HAP-1 (cell line): ENCODE data around the gene CD320.
"Not testable (repeated sequence)": the region's sequence is repeated elsewhere in the genome, so short reads cannot be mapped to it uniquely, and the experiment has no call there.

ENCODE experiments used
- DNase-seq, 2 experiments: peaks; one replicate each; pipeline ENCODE4 v3.0.0-alpha.2; 2016 to 2020; ENCODE audit warnings: low spot score in 2 of 2
- H3K27me3 ChIP-seq: fragments of 250-450 bp; sonication (Bioruptor Pico); 2 replicates; pipeline ENCODE4 v1.5.1; 2020; ENCODE audit warnings: low read depth, mild to moderate bottlenecking, moderate library complexity
- H3K36me3 ChIP-seq: fragments of 250-450 bp; sonication (Bioruptor Pico); replicated peaks from 2 replicates; pipeline ENCODE4 v1.5.1; 2020; ENCODE audit warnings: mild to moderate bottlenecking
- H3K4me1 ChIP-seq: fragments of 250-450 bp; sonication (Bioruptor Pico); 2 replicates; pipeline ENCODE4 v1.5.1; 2020; ENCODE audit warnings: mild to moderate bottlenecking
- H3K4me3 ChIP-seq: fragments of 250-450 bp; sonication (Bioruptor Pico); 2 replicates; pipeline ENCODE4 v1.5.1; 2020; ENCODE audit warnings: mild to moderate bottlenecking, moderate library complexity
- H3K9me3 ChIP-seq: fragments of 250-450 bp; sonication (Bioruptor Pico); 2 replicates; pipeline ENCODE4 v1.5.1; 2020; ENCODE audit warnings: mild to moderate bottlenecking, moderate library complexity
- in situ Hi-C: fragments of 300-500 bp; cut with MboI; formaldehyde crosslinking; loops from 3 replicates; pipeline ENCODE4 v1.14.3; 2020; ENCODE audit warnings: low sequenced_read_pairs, inconsistent platforms, mixed read lengths

Gene CD320

GRCh38 chr19:8307965-8308866 is at the start of gene CD320:
Gene CD320, minus strand, starts transcription at chr19:8308358. Its CDS starts 68 bp downstream, at chr19:8308290.
- no peaks in the 10 kb centered on the region; the same call in 1 of the 2 replicates for H3K4me1 ChIP-seq
- no peaks in the 10 kb centered on the region for H3K9me3 ChIP-seq
- no peaks in the 10 kb centered on the region for H3K27me3 ChIP-seq
- in situ Hi-C loops, result no loop called here
- peaks cover 47% of the 10 kb centered on the region for H3K36me3 ChIP-seq
- DNase-seq, result peak in 1 of 2 experiments; percentile 6
- H3K4me3 ChIP-seq, result no peak within 1 kb of the TSS

DNA sequence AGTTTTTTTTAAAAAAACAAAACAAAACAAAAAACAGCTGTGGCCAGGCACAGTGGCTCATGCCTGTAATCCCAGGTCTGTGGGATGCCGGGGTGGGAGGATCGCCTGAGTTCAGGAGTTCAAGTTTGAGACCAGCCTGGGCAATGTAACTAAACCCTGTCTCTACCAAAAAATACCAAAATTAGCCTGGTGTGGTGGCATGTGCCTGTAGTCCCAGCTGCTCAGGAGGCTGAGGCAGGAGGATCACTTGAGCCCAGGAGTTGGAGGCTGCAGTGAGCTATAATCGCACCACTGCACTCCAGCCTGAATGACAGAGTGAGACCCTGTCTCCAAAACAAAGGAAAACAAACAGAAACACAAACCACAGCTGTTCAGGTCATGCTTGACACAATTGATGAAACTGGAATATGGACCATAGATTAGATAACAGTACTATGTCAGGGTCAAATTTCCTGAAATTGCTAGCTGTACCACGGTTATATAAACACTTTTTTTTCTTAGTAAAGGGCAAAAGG is 48.9 kb upstream of the CD320 start:
- no peaks in the 10 kb centered on the region for H3K27me3 ChIP-seq
- H3K36me3 ChIP-seq, result no peaks in the 10 kb centered on the region
- no peaks in the 10 kb centered on the region for H3K9me3 ChIP-seq
- H3K4me1 ChIP-seq, result peaks cover 10% of the 10 kb centered on the region
- no peak for DNase-seq
- no peak overlapping the region for H3K4me3 ChIP-seq
- in situ Hi-C loops, result no loop called here

DNA sequence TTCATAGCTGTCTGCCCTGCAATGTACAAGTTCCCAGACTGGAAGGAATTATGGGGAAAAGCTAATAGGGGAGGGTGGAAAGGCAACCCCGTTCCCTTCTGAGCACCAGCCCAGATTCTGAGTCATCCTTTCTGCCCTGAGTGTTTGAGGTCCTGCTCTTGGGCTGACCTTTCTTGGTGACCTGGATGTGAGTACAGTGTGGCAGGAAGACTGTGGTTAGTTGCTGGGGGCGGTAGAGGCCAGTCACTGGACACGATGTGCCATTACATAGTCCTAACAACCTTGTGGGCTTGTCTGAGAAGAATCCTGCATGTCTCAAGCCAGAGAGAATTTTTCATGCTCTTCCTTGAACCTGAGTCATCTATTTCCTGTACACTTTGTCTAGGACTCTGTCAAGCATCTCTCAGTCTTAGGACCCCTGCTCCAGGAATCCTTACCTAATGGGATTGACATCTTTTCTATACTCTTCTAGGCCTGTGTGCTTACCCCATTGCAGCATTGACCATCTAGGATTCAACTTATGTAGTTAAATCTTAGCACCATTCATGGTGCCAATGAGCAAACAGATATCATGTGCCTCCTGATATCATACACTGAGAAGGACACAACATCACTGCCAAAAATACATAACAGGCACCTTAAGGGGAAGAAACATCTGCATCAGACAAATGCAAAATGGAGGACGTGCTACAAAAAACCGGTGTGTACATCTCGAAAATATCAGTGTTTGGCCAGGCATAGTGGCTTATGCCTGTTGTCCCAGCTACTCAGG is 47.7 kb upstream of the CD320 start:
- no peak overlapping the region for H3K4me3 ChIP-seq
- peaks cover 10% of the 10 kb centered on the region for H3K4me1 ChIP-seq
- H3K36me3 ChIP-seq, result no peaks in the 10 kb centered on the region
- in situ Hi-C loops, result no loop called here
- no peaks in the 10 kb centered on the region for H3K27me3 ChIP-seq
- no peaks in the 10 kb centered on the region for H3K9me3 ChIP-seq
- DNase-seq, result no peak

DNA sequence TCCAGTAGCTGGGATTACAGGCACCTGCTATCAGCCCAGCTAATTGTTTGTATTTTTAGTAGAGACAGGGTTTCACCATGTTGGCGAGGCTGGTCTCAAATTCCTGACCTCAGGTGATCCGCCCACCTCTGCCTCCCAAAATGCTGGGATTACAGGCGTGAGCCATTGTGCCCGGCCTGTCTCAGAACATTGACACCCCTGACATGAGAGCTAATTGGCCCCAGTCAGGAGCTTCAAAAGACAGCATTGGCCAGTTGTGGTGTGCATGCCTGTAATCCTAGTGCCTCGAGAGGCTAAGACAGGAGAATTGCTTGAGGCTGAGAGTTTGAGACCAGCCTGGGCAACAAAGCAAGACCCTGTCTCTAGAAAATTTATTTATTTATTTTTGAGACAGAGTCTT is 44.7 kb upstream of the CD320 start:
- H3K27me3 ChIP-seq, in situ Hi-C loops, H3K9me3 ChIP-seq, H3K4me3 ChIP-seq, H3K36me3 ChIP-seq: not testable (repeated sequence)
- H3K4me1 ChIP-seq, result peaks cover 13% of the 10 kb centered on the region
- peak in 1 of 2 experiments; percentile 39 for DNase-seq

- Histone ChIP-seq H3K27me3 (no peaks in the 10 kb centered on the region), H3K36me3 (no peaks in the 10 kb centered on the region), H3K9me3 (no peaks in the 10 kb centered on the region), H3K4me1 (peaks cover 15% of the 10 kb centered on the region), H3K4me3 (no peak overlapping the region; the same call in 1 of the 2 replicates)
- DNase-seq, result peak; percentile 22 to 46
- in situ Hi-C loops, result no loop called here
These were observed 44.1 kb upstream of the CD320 start for GRCh38 chr19:8352134-8352827.

GRCh38 chr19:8349629-8350372 is 41.6 kb upstream of the CD320 start:
- H3K4me3 ChIP-seq, H3K36me3 ChIP-seq, DNase-seq, in situ Hi-C loops, H3K27me3 ChIP-seq, H3K9me3 ChIP-seq: not testable (repeated sequence)
- peaks cover 15% of the 10 kb centered on the region for H3K4me1 ChIP-seq

GRCh38 chr19:8343483-8343844 is 35.3 kb upstream of the CD320 start:
- in situ Hi-C loops, result no loop called here
- DNase-seq, result no peak
- Histone ChIP-seq H3K36me3 (no peaks in the 10 kb centered on the region), H3K4me3 (peak overlapping the region; percentile 58), H3K9me3 (no peaks in the 10 kb centered on the region), H3K4me1 (peaks cover 7% of the 10 kb centered on the region), H3K27me3 (no peaks in the 10 kb centered on the region)

DNA sequence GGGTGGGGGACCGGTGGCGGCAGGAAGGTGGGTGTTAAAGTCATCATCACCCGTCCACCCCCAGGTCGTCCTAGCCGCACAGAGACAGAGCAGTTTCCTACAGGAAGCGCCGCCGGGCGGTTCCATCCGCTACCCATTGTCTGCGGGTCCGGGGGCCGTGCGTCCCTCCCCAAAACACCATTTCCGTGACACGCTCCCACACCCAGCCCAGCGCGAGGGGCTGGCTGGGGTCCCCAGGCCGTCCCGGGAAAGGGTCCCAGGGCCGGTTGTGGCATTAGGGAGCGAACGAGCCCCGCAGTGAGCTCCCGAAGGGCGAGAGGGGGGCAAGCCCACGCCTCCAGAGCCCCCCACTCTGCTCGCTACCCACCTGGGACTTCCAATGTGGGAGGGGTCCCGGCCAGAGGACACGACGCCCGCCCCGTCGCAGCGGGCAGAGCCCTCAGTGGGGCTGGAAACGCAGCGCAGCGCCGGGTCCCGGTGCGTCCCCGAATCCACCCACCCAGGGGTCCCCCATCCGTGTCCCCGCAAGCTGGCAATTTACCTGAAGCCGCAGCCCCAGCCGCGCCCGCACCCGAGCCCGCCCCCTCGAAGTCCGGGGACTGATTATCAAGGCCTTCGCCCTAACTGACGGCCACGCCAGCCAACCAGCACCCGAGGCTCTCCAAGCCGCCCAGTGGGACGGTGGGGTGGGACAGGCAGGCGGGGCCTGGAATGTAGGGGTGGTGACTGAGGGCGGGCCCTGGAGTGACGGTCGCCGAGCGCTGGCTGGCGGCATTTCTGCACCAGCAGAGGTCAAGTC is 34.7 kb upstream of the CD320 start, which contains the start of gene KANK3:
KANK3 (minus strand) TSS at position 579 of the 799 bp plus-strand sequence. CDS start 5,434 bp downstream, outside the sequence.
- peaks cover 5% of the 10 kb centered on the region for H3K4me1 ChIP-seq
- in situ Hi-C loops, result no loop called here

DNA sequence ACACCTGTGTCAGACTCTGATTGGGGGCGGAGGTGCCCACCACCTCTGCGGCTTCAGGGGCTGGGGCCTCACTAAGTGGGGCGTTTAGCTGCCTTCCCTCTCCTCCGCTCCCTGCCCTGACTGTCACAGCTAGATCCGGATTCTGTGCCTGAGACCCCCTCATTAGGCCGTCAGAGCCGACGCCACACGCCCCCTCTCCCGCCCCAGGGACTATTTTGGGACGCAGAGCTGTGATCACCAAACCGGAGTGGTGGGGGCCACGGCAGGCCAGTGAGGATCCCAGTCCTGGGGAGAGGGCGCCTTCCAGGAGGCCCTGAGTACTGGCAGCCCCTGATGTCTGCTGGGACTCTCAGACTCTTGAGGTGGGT is 34.1 kb upstream of the CD320 start:
- Histone ChIP-seq H3K4me1 (peaks cover 2% of the 10 kb centered on the region), H3K36me3 (no peaks in the 10 kb centered on the region), H3K27me3 (no peaks in the 10 kb centered on the region), H3K9me3 (no peaks in the 10 kb centered on the region), H3K4me3 (no peak overlapping the region; the same call in 1 of the 2 replicates)
- in situ Hi-C loops, result no loop called here
- no peak for DNase-seq

More for the DNA sequence above, 34.7 kb upstream of the CD320 start, which contains the start of gene KANK3:
- peak within 1 kb of the TSS; percentile 58 for H3K4me3 ChIP-seq
- peak; percentile 93 to 99 for DNase-seq
- no peaks in the 10 kb centered on the region for H3K27me3 ChIP-seq
- no peaks in the 10 kb centered on the region for H3K36me3 ChIP-seq
- H3K9me3 ChIP-seq, result no peaks in the 10 kb centered on the region

GRCh38 chr19:8341504-8341903 is 33.3 kb upstream of the CD320 start:
- H3K36me3 ChIP-seq, H3K27me3 ChIP-seq, DNase-seq, in situ Hi-C loops, H3K9me3 ChIP-seq, H3K4me3 ChIP-seq, H3K4me1 ChIP-seq: not testable (repeated sequence)

DNA sequence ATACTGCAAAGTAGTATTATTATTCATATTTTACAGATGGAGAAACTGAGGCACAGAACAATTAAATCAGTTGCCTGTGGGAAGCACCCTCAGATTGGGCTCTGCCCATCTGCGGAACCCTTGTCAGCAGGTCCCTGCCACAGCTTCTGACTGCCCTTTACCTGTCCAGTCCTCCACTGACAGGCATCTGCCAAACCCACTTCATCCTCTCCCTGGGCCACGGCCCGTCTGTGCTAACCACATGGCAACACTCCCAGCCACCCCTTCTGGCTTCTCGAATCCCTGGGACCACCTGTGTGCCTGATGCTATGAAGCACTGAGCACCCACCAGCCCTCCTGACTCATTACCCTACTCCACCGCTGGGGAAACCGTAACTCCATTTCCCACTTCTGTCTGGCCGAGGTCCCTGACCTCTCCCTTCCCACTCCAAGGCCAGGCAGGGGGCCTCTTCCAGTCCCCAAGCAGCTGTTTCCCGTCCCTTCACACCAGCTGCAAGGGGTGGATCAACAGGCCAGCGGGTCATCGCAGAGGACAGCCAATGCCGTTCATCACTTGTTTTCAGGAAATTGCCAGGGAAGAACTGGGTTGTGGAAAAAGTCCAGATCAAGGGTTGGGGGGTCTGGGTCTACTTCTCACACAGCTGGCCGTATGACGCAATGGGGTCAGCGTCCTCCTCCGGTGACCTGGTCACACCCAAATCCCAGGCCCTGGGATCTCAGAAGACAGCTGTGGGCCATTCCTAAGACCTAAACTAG is 32.4 kb upstream of the CD320 start:
- no peaks in the 10 kb centered on the region for H3K27me3 ChIP-seq
- no peak for DNase-seq
- H3K4me1 ChIP-seq, result peaks cover 2% of the 10 kb centered on the region
- H3K9me3 ChIP-seq, result no peaks in the 10 kb centered on the region
- in situ Hi-C loops, result no loop called here
- no peaks in the 10 kb centered on the region for H3K36me3 ChIP-seq
- H3K4me3 ChIP-seq, result no peak overlapping the region

GRCh38 chr19:8338835-8339234 is 30.7 kb upstream of the CD320 start:
- DNase-seq, result no peak
- no peaks in the 10 kb centered on the region for H3K36me3 ChIP-seq
- H3K27me3 ChIP-seq, result peaks cover 10% of the 10 kb centered on the region
- H3K9me3 ChIP-seq, result no peaks in the 10 kb centered on the region
- H3K4me3 ChIP-seq, result no peak overlapping the region
- peaks cover 2% of the 10 kb centered on the region for H3K4me1 ChIP-seq
- in situ Hi-C loops, result no loop called here
